Stomach (tissue), 19 donors: ENCODE results near the gene CCNDBP1. TPM values are rescaled to one million over a fixed set of nuclear protein-coding genes. Genes with fewer than 3 reads are reported as not detected.
A peak's percentile ranks its signal among the peaks of the same experiment; 100 is the strongest.

Experiments used
- DNase-seq, 2 donors: peaks; one replicate each; pipeline versions ENCODE4 v3.0.0 to v3.0.0-alpha.2; 2013 to 2019
- H3K27ac ChIP-seq, 5 donors: fragments of 200-600 bp in 4 of 5; sonication (generic) in 4 of 5; one replicate each; pipeline ENCODE4 v1.5.1; 2013 to 2019; ENCODE audit warnings: mild to moderate bottlenecking in 1 of 5, moderate library complexity in 1 of 5
- H3K27me3 ChIP-seq, 3 donors: fragments of 200-600 bp; sonication (generic); one replicate each; pipeline ENCODE4 v1.5.1; 2017 to 2019; ENCODE audit warnings: mixed run types in 1 of 3
- H3K36me3 ChIP-seq, 4 donors: fragments of 200-600 bp; sonication (generic); 1 replicate in 3 of 4; 2 replicates in 1 of 4; pipeline ENCODE4 v1.5.1; 2016 to 2019
- H3K4me1 ChIP-seq, 4 donors: fragments of 200-600 bp; sonication (generic); one replicate each; pipeline ENCODE4 v1.5.1; 2016 to 2019
- H3K4me3 ChIP-seq, 4 donors: fragments of 200-600 bp; sonication (generic) in 3 of 4; one replicate each; pipeline ENCODE4 v1.5.1; 2016 to 2019; ENCODE audit warnings: mild to moderate bottlenecking in 1 of 4
- H3K9me3 ChIP-seq, 4 donors: fragments of 200-600 bp; sonication (generic); one replicate each; pipeline ENCODE4 v1.5.1; 2016 to 2019
- EP300 ChIP-seq: sonication (generic); formaldehyde crosslinking; IDR thresholded peaks from one replicate; pipeline ENCODE4 v1.6.1; 2017; ENCODE audit warnings: antibody characterized with exemption
- POLR2A ChIP-seq, 4 donors: fragments of 450-650 bp; IDR thresholded peaks; one replicate each; pipeline ENCODE4 v1.6.1; 2016; ENCODE audit warnings: antibody characterized with exemption in 4 of 4, control low read depth in 2 of 4, mild to moderate bottlenecking in 1 of 4, moderate library complexity in 1 of 4
- POLR2AphosphoS5 ChIP-seq, 3 donors: sonication (generic); formaldehyde crosslinking; IDR thresholded peaks; one replicate each; pipeline ENCODE4 v1.6.1; 2016; ENCODE audit warnings: antibody characterized with exemption in 3 of 3
- WGBS, 5 donors: extraction: QIAGEN DNeasy Blood & Tissue Kit in 3 of 5; methylation state at CpG; one replicate each; pipeline versions ENCODE4 v1.1.5 to v1.1.7; 2013 to 2018; 5-methylcytosine and 5-hydroxymethylcytosine counted together
- intact Hi-C: fragments of 100-400 bp; cut with DNase I; formaldehyde crosslinking; loops from one replicate; pipeline ENCODE4 v1.15.1; 2023; ENCODE audit warnings: low total_unique reads
- long read RNA-seq, 10 donors: transcript quantifications; one replicate each; lab custom pipeline, GENCODE V29; 2026
- polyA plus RNA-seq, 3 donors: library from polyadenylated mRNA; stranded (reverse); fragments of 200-250 nt; gene quantifications; one replicate each; pipeline ENCODE4 v1.2.3, GENCODE V29; 2013
- total RNA-seq, 5 donors: library from RNA; depleted of rRNA; stranded (reverse); fragments of >200 nt; gene quantifications; one replicate each; pipeline versions ENCODE4 v1.1.0 to v1.2.3, GENCODE V29; 2014 to 2016
- TF ChIP-seq, protein P1 (sequence below), 7 experiments: fragments of 450-650 bp in 4 of 7; fragments of 200-600 bp in 3 of 7; sonication (generic) in 3 of 7; IDR thresholded peaks; one replicate each; pipeline ENCODE4 v1.5.1; 2016 to 2019; ENCODE audit warnings: antibody characterized with exemption in 7 of 7, control low read depth in 2 of 7, mild to moderate bottlenecking in 1 of 7
- donor health status: healthy with polysubstance abuse.
- donor health status: Bipolar disorder and iron deficiency.
- donor health status: healthy.

Gene CCNDBP1, protein sequence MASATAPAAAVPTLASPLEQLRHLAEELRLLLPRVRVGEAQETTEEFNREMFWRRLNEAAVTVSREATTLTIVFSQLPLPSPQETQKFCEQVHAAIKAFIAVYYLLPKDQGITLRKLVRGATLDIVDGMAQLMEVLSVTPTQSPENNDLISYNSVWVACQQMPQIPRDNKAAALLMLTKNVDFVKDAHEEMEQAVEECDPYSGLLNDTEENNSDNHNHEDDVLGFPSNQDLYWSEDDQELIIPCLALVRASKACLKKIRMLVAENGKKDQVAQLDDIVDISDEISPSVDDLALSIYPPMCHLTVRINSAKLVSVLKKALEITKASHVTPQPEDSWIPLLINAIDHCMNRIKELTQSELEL
- total RNA-seq (10 to 100 TPM; 41.1 to 81.7 (median 46.1) TPM), polyA plus RNA-seq (100 to 1,000 TPM in 1 of 3 donors, 10 to 100 TPM in 2; 47.2 to 136 (median 58.3) TPM)
- long read RNA-seq, donor 1, partial matches to known transcripts = 0 of 2 reads
- long read RNA-seq, donor 1, other reads (novel, unspliced or antisense) = 0 of 2 reads
- long read RNA-seq, donor 2, transcript CCNDBP1-201 (11 exons, 3,660 nt) = minor isoform, 9 of 19 reads
- long read RNA-seq, donor 2, transcript CCNDBP1-207 (2 exons, 750 nt) = major isoform, 10 of 19 reads
- long read RNA-seq, donor 2, partial matches to known transcripts = 0 of 19 reads
- long read RNA-seq, donor 2, other reads (novel, unspliced or antisense) = 0 of 19 reads
- long read RNA-seq, donor 3, transcript CCNDBP1-201 (11 exons, 3,660 nt) = major isoform, 7 of 8 reads
- long read RNA-seq, donor 3, partial matches to known transcripts = 0 of 8 reads
- long read RNA-seq, donor 3, other reads (novel, unspliced or antisense) = 0 of 8 reads
- long read RNA-seq, donor 4 = 0 reads
- long read RNA-seq, donor 5, transcript CCNDBP1-201 (11 exons, 3,660 nt) = major isoform, 10 of 12 reads
- long read RNA-seq, donor 5, partial matches to known transcripts = 0 of 12 reads
- long read RNA-seq, donor 5, other reads (novel, unspliced or antisense) = 0 of 12 reads
- long read RNA-seq, donor 6, transcript CCNDBP1-207 (2 exons, 750 nt) = minor isoform, 10 of 48 reads
- long read RNA-seq, donor 6, transcript CCNDBP1-201 (11 exons, 3,660 nt) = major isoform, 33 of 48 reads
- long read RNA-seq, donor 6, partial matches to known transcripts = 0 of 48 reads
- long read RNA-seq, donor 6, other reads (novel, unspliced or antisense) = 0 of 48 reads
- long read RNA-seq, donor 7, transcript CCNDBP1-201 (11 exons, 3,660 nt) = major isoform, 14 of 19 reads
- long read RNA-seq, donor 7, partial matches to known transcripts = 0 of 19 reads
- long read RNA-seq, donor 7, other reads (novel, unspliced or antisense) = 0 of 19 reads
- long read RNA-seq, donor 8, transcript CCNDBP1-201 (11 exons, 3,660 nt) = major isoform, 16 of 21 reads
- long read RNA-seq, donor 8, partial matches to known transcripts = 0 of 21 reads
- long read RNA-seq, donor 8, other reads (novel, unspliced or antisense) = 0 of 21 reads
- long read RNA-seq, donor 9, partial matches to known transcripts = 0 of 5 reads
- long read RNA-seq, donor 9, other reads (novel, unspliced or antisense) = 0 of 5 reads
- long read RNA-seq, donor 10, transcript CCNDBP1-201 (11 exons, 3,660 nt) = minor isoform, 5 of 15 reads
- long read RNA-seq, donor 10, transcript CCNDBP1-207 (2 exons, 750 nt) = major isoform, 7 of 15 reads
- long read RNA-seq, donor 10, partial matches to known transcripts = 0 of 15 reads
- long read RNA-seq, donor 10, other reads (novel, unspliced or antisense) = 0 of 15 reads

DNA sequence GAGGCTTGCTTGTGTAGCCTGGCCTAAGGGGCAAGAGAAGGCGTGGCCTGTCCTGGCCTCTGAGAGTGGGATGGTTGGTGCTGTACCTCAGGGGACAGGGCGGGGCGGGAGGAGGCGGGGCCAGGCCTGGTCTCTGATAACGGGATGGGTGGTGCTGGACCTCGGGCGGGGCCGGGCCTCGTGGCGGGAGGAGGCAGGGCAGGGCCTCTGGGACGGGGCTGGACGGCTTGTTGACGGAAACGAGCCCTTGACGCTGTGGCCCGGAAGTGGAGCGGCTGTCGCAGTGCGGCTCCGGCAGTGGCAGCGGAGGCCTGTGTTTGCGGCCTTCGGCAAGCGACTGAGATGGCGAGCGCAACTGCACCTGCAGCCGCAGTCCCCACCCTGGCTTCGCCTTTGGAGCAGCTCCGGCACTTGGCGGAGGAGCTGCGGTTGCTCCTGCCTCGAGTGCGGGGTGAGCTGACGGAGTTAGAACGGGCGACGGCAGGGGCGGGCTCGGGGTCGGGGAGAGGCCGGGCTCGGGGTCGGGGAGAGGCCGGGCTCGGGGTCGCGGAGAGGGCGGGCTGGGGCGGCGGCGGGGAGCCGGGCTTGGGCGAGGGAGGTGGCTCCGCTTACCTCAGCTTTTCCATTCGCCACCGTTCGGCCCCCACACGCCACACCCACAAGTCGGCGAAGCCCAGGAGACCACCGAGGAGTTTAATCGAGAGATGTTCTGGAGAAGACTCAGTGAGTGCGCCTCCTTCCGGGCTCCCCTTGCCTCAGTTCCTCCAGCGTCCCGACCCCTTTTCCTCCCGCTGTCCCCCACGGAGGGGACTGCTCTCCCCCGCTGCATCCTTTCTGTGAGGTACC lies at the start of gene CCNDBP1:
CCNDBP1 (plus strand) TSS at position 247 of the 846 bp plus-strand sequence; CDS start at position 343, 96 bp downstream.
- 0 to 2% (median 1%) methylated on average over 30 to 69 of the region's 69 CpGs for WGBS, 5 donors
- H3K27me3 ChIP-seq = no peaks in the 10 kb centered on the region
- H3K4me1 ChIP-seq = peaks cover 26 to 79% (median 43%) of the 10 kb centered on the region in 4 donors
- intact Hi-C loops = no loop called here
- H3K9me3 ChIP-seq = no peaks in the 10 kb centered on the region
- TF ChIP-seq, protein P1, sequence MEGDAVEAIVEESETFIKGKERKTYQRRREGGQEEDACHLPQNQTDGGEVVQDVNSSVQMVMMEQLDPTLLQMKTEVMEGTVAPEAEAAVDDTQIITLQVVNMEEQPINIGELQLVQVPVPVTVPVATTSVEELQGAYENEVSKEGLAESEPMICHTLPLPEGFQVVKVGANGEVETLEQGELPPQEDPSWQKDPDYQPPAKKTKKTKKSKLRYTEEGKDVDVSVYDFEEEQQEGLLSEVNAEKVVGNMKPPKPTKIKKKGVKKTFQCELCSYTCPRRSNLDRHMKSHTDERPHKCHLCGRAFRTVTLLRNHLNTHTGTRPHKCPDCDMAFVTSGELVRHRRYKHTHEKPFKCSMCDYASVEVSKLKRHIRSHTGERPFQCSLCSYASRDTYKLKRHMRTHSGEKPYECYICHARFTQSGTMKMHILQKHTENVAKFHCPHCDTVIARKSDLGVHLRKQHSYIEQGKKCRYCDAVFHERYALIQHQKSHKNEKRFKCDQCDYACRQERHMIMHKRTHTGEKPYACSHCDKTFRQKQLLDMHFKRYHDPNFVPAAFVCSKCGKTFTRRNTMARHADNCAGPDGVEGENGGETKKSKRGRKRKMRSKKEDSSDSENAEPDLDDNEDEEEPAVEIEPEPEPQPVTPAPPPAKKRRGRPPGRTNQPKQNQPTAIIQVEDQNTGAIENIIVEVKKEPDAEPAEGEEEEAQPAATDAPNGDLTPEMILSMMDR (IDR thresholded peaks at IDR 0.05) = peak in 2 of 7 experiments; percentile 12 to 40
- TF ChIP-seq POLR2A (IDR thresholded peaks at IDR 0.05) (peak in 1 of 4 donors; percentile 69), EP300 (no peak), POLR2AphosphoS5 (IDR thresholded peaks at IDR 0.05) (peak; percentile 64 to 98 (median 95))
- H3K4me3 ChIP-seq = peak within 1 kb of the TSS; percentile 71 to 93 (median 82)
- H3K36me3 ChIP-seq = peaks cover 15 to 38% (median 24%) of the 10 kb centered on the region in 4 donors
- H3K27ac ChIP-seq = peak within 1 kb of the TSS; percentile 94 to 98 (median 97)
- peak; percentile 97 to 98 for DNase-seq

DNA sequence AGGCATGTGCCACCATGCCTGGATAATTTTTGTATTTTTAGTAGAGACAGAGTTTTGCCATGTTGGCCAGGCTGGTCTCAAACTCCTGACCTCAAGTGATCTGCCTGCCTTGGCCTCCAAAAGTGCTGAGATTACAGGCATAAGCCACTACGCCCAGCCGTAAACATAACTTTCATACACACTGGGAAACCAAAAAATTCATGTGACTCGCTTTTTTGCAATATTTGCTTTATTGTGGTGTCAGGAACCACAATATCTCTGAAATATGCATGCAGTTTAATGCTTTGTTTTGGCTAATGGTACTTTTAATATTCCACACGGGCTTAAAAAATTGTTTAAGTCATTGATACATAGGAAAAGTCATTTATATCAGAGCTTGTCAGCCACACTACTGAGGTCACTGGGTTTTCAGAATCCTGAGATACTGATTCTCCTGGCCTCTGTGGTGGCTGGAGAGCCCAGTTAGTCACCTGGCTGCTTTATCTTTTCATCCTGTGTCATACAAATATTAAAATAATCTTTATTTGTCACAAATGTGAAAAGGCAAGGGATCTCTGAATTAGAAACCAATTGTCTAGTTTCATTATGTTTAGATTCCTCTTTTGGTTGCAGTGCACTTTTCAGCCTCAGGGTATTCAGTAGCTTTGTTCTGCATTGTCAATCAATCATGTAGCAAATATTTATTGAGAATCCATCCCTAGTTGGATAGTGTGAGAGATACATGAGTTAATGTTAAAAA lies 41.8 kb upstream of the CCNDBP1 start:
- 78 to 87% (median 86%) methylated on average over 4 of the region's 4 CpGs for WGBS, 5 donors
- Histone ChIP-seq H3K27me3 (no peaks in the 10 kb centered on the region), H3K27ac (no peak overlapping the region), H3K4me1 (peaks cover 0 to 4% (median 0%) of the 10 kb centered on the region in 4 donors), H3K36me3 (peaks cover 25 to 79% (median 66%) of the 10 kb centered on the region in 4 donors), H3K9me3 (no peaks in the 10 kb centered on the region), H3K4me3 (no peak overlapping the region)
- TF ChIP-seq POLR2A (IDR thresholded peaks at IDR 0.05) (no peak), POLR2AphosphoS5 (IDR thresholded peaks at IDR 0.05) (no peak), EP300 (no peak)
- TF ChIP-seq, protein P1 (IDR thresholded peaks at IDR 0.05) = no peak
- intact Hi-C loops = no loop called here
- no peak for DNase-seq

DNA sequence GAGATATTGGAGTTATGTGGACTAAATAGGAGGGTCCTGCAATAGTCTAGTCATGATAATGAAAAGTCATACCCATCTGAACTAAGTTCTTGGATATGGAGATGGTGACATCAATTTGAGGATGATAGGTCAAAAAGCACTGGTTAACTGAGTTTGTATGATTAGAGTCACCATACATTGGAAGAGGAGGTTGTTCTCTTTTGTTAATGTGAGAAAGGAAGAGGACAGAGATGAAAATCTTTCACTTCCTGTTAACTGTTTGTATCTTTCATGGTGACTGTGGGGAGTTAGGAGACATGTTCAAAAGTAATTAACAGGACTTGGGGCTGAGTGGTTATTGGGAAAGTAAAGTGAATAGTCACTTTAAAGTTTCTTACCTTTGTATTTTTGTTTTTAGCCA lies 40.7 kb upstream of the CCNDBP1 start:
- H3K36me3 ChIP-seq = peaks cover 20 to 79% (median 66%) of the 10 kb centered on the region in 4 donors
- H3K9me3 ChIP-seq = no peaks in the 10 kb centered on the region
- peaks cover 0 to 4% (median 0%) of the 10 kb centered on the region in 4 donors for H3K4me1 ChIP-seq
- H3K27me3 ChIP-seq = no peaks in the 10 kb centered on the region
- no peak overlapping the region for H3K4me3 ChIP-seq
- no peak for DNase-seq
- H3K27ac ChIP-seq = no peak overlapping the region
- intact Hi-C loops = no loop called here
- no peak for TF ChIP-seq EP300
- TF ChIP-seq POLR2AphosphoS5 (IDR thresholded peaks at IDR 0.05) = no peak
- TF ChIP-seq POLR2A (IDR thresholded peaks at IDR 0.05) = no peak
- TF ChIP-seq, protein P1 (IDR thresholded peaks at IDR 0.05) = no peak
